Measurements from ENCODE around the gene ZNF831.

Gene ZNF831

GRCh38 chr20:59214606-59215547, 51.3 kb downstream of the ZNF831 start:
- DNase-seq (ENCODE audit: low spot score) = no peak

- no peak for DNase-seq (ENCODE audit: low spot score)
These were observed 53.6 kb downstream of the ZNF831 start for GRCh38 chr20:59217173-59217572.

GRCh38 chr20:59217794-59218280, 54.2 kb downstream of the ZNF831 start:
- no peak for DNase-seq (ENCODE audit: low spot score)

- no peak for DNase-seq (ENCODE audit: low spot score)
These were observed 55.6 kb downstream of the ZNF831 start for GRCh38 chr20:59219211-59219610.

- no peak for DNase-seq (ENCODE audit: low spot score)
These were observed 56.5 kb downstream of the ZNF831 start for GRCh38 chr20:59220161-59220560.

- DNase-seq (ENCODE audit: low spot score) = no peak
These were observed 57.6 kb downstream of the ZNF831 start for GRCh38 chr20:59221049-59221706.

GRCh38 chr20:59221707-59222252, 58.2 kb downstream of the ZNF831 start:
- DNase-seq (ENCODE audit: low spot score) = no peak

- DNase-seq (ENCODE audit: low spot score) = peak; percentile 94
These were observed 58.9 kb downstream of the ZNF831 start for GRCh38 chr20:59222253-59223181.

GRCh38 chr20:59223182-59223601, 59.6 kb downstream of the ZNF831 start:
- DNase-seq (ENCODE audit: low spot score) = peak; percentile 41

- DNase-seq (ENCODE audit: low spot score) = no peak
These were observed 60.1 kb downstream of the ZNF831 start for GRCh38 chr20:59223750-59224149.

GRCh38 chr20:59224236-59224635, 60.6 kb downstream of the ZNF831 start:
- DNase-seq (ENCODE audit: low spot score) = no peak

GRCh38 chr20:59230385-59230784, 66.8 kb downstream of the ZNF831 start:
- DNase-seq (ENCODE audit: low spot score) = no peak

- DNase-seq (ENCODE audit: low spot score) = no peak
These were observed 67.6 kb downstream of the ZNF831 start for GRCh38 chr20:59231124-59231804.

- no peak for DNase-seq (ENCODE audit: low spot score)
These were observed 69.0 kb downstream of the ZNF831 start for GRCh38 chr20:59232618-59233017.

- no peak for DNase-seq (ENCODE audit: low spot score)
These were observed 71.6 kb downstream of the ZNF831 start for GRCh38 chr20:59235226-59235625.

- DNase-seq (ENCODE audit: low spot score) = no peak
These were observed 76.4 kb downstream of the ZNF831 start for GRCh38 chr20:59240006-59240405.

GRCh38 chr20:59242714-59243626, 79.3 kb downstream of the ZNF831 start:
- DNase-seq (ENCODE audit: low spot score) = no peak

GRCh38 chr20:59246691-59247400, 83.2 kb downstream of the ZNF831 start:
- DNase-seq (ENCODE audit: low spot score) = no peak
